Spleen (tissue), 11 donors: Measurements from ENCODE around the gene SACM1L. TPM values are rescaled to one million over a fixed set of nuclear protein-coding genes. Genes with fewer than 3 reads are reported as not detected.

ENCODE experiments used
- DNase-seq: peaks from one replicate; pipeline ENCODE4 v3.0.0-alpha.2; 2020
- H3K27ac ChIP-seq, 8 donors: fragments of 200-600 bp; sonication (generic) in 7 of 8; 1 replicate in 4 of 8; 2 replicates in 4 of 8; pipeline versions ENCODE4 v1.5.0 to v1.8.0; 2016 to 2021; ENCODE audit warnings: inconsistent platforms in 4 of 8, mild to moderate bottlenecking in 4 of 8, moderate library complexity in 1 of 8
- H3K27me3 ChIP-seq, 7 donors: fragments of 200-600 bp; sonication (generic) in 6 of 7; replicated peaks in 1 of 7; 1 replicate in 4 of 7; 2 replicates in 3 of 7; pipeline versions ENCODE4 v1.5.0 to v1.8.0; 2016 to 2021; ENCODE audit warnings: inconsistent platforms in 3 of 7, mild to moderate bottlenecking in 1 of 7
- H3K36me3 ChIP-seq, 6 donors: fragments of 200-600 bp; sonication (generic) in 5 of 6; 1 replicate in 4 of 6; 2 replicates in 2 of 6; pipeline versions ENCODE4 v1.5.0 to v1.8.0; 2016 to 2021; ENCODE audit warnings: inconsistent platforms in 2 of 6
- H3K4me1 ChIP-seq, 6 donors: fragments of 200-600 bp; sonication (generic) in 5 of 6; 1 replicate in 3 of 6; 2 replicates in 3 of 6; pipeline versions ENCODE4 v1.5.0 to v1.8.0; 2016 to 2021; ENCODE audit warnings: inconsistent platforms in 3 of 6
- H3K4me3 ChIP-seq, 8 donors: fragments of 200-600 bp; sonication (generic) in 7 of 8; 1 replicate in 4 of 8; 2 replicates in 4 of 8; pipeline versions ENCODE4 v1.5.0 to v1.8.0; 2016 to 2021; ENCODE audit warnings: inconsistent platforms in 4 of 8, mild to moderate bottlenecking in 4 of 8, moderate library complexity in 2 of 8
- H3K9me3 ChIP-seq, 8 donors: fragments of 200-600 bp; sonication (generic) in 7 of 8; 1 replicate in 4 of 8; 2 replicates in 4 of 8; pipeline versions ENCODE4 v1.5.0 to v1.8.0; 2016 to 2021; ENCODE audit warnings: inconsistent platforms in 4 of 8
- CTCF ChIP-seq, 11 experiments: fragments of 200-600 bp in 7 of 11; fragments of 450-650 bp in 4 of 11; sonication (generic) in 4 of 11; IDR thresholded peaks in 8 of 11; conservative IDR thresholded peaks in 3 of 11; 1 replicate in 7 of 11; 2 replicates in 4 of 11; pipeline versions ENCODE4 v1.4.0 to v1.8.0; 2016 to 2021; ENCODE audit warnings: antibody characterized with exemption in 11 of 11, inconsistent platforms in 4 of 11, mild to moderate bottlenecking in 1 of 11
- POLR2A ChIP-seq, 3 donors: fragments of 450-650 bp; IDR thresholded peaks; one replicate each; pipeline ENCODE4 v1.5.1; 2017; ENCODE audit warnings: antibody characterized with exemption in 3 of 3, mild to moderate bottlenecking in 1 of 3
- POLR2AphosphoS5 ChIP-seq, 3 donors: sonication (generic); formaldehyde crosslinking; IDR thresholded peaks; one replicate each; pipeline ENCODE4 v1.5.1; 2017; ENCODE audit warnings: antibody characterized with exemption in 3 of 3
- WGBS, 5 donors: extraction: QIAGEN DNeasy Blood & Tissue Kit in 3 of 5; methylation state at CpG; one replicate each; pipeline versions ENCODE4 v1.1.5 to v1.1.7; 2013 to 2018; 5-methylcytosine and 5-hydroxymethylcytosine counted together
- intact Hi-C: fragments of 100-400 bp; cut with DNase I; formaldehyde crosslinking; loops from one replicate; pipeline ENCODE4 v1.15.0; 2023; ENCODE audit warnings: low total_unique reads
- polyA plus RNA-seq, 3 donors: library from polyadenylated mRNA; stranded (reverse); fragments of 200-250 nt; gene quantifications; one replicate each; pipeline ENCODE4 v1.2.1, GENCODE V29; 2013
- total RNA-seq, 7 donors: library from RNA; depleted of rRNA in 3 of 7; stranded (reverse); fragments of >200 nt in 3 of 7; fragmentation: NEBNext Ultra II Directional in 4 of 7; extraction: Animal tissue kit (Norgen Biotek cat#: 25700) in 4 of 7; gene quantifications; one replicate each; pipeline versions ENCODE4 v1.1.0 to v1.2.1, GENCODE V29; 2016 to 2021
- donor health status: healthy with polysubstance abuse.
- donor health status: DM: no; HTN: no; CAD: no; lungs with moderate emphysema.
- donor health status: DM: no; HTN: no; CAD: no.
- donor health status: Bipolar disorder and iron deficiency.
- donor health status: healthy.
- donor health status: DM: no; HTN: no; CAD: no.
- donor health status: DM: yes; HTN: yes; CAD: no.

The SACM1L gene
- total and polyA plus RNA-seq, 10 donors, result 21.0 to 93.7 (median 57.2) TPM

- TF ChIP-seq POLR2AphosphoS5 (IDR thresholded peaks at IDR 0.05), result no peak
- no peak for TF ChIP-seq POLR2A (IDR thresholded peaks at IDR 0.05)
- no peak for TF ChIP-seq CTCF (IDR thresholded peaks at IDR 0.05 in 8 of 11, conservative IDR thresholded peaks at IDR 0.05 in 3 of 11)
- Histone ChIP-seq H3K27me3 (peaks cover 0 to 16% (median 0%) of the 10 kb centered on the region in 7 donors), H3K27ac (no peak overlapping the region), H3K4me1 (peaks cover 0 to 8% (median 4%) of the 10 kb centered on the region in 6 donors), H3K9me3 (peaks cover 0 to 11% (median 4%) of the 10 kb centered on the region in 8 donors), H3K36me3 (no peaks in the 10 kb centered on the region), H3K4me3 (no peak overlapping the region)
- 87 to 95% (median 93%) methylated on average over 5 of the region's 5 CpGs for whole genome bisulfite sequencing, 5 donors
- intact Hi-C loops, result loop anchor here (10.0 kb wide), 1 partner anchor 312 kb away; no protein-coding TSS in a partner anchor
- no peak for DNase-seq
Observed at GRCh38 chr3:45763303-45763675, 74.1 kb downstream of the SACM1L start.

- TF ChIP-seq POLR2A (IDR thresholded peaks at IDR 0.05) (no peak), CTCF (IDR thresholded peaks at IDR 0.05 in 8 of 11, conservative IDR thresholded peaks at IDR 0.05 in 3 of 11) (no peak), POLR2AphosphoS5 (IDR thresholded peaks at IDR 0.05) (no peak)
- Histone ChIP-seq H3K9me3 (peaks cover 0 to 11% (median 4%) of the 10 kb centered on the region in 8 donors), H3K27me3 (peaks cover 0 to 8% (median 0%) of the 10 kb centered on the region in 7 donors), H3K36me3 (no peaks in the 10 kb centered on the region), H3K4me1 (peaks cover 0 to 8% (median 4%) of the 10 kb centered on the region in 6 donors), H3K27ac (no peak overlapping the region), H3K4me3 (no peak overlapping the region)
- intact Hi-C loops, result loop anchor here (10.0 kb wide), 1 partner anchor 309 kb away; no protein-coding TSS in a partner anchor
- DNase-seq, result no peak
- 81 to 94% (median 89%) methylated on average over 7 to 9 of the region's 9 CpGs for WGBS, 5 donors
Observed at GRCh38 chr3:45765266-45765851, 76.2 kb downstream of the SACM1L start.

- TF ChIP-seq POLR2A (IDR thresholded peaks at IDR 0.05) (no peak), POLR2AphosphoS5 (IDR thresholded peaks at IDR 0.05) (no peak), CTCF (IDR thresholded peaks at IDR 0.05 in 8 of 11, conservative IDR thresholded peaks at IDR 0.05 in 3 of 11) (no peak)
- DNase-seq, result no peak
- no peak overlapping the region for H3K27ac ChIP-seq
- H3K9me3 ChIP-seq, result peaks cover 0 to 11% (median 4%) of the 10 kb centered on the region in 8 donors
- H3K27me3 ChIP-seq, result peaks cover 0 to 5% (median 0%) of the 10 kb centered on the region in 7 donors
- intact Hi-C loops, result loop anchor here (10.0 kb wide), 1 partner anchor 309 kb away; no protein-coding TSS in a partner anchor
- peaks cover 0 to 7% (median 4%) of the 10 kb centered on the region in 6 donors for H3K4me1 ChIP-seq
- no peak overlapping the region for H3K4me3 ChIP-seq
- H3K36me3 ChIP-seq, result no peaks in the 10 kb centered on the region
- WGBS, 5 donors, result 85 to 88% (median 87%) methylated on average over 8 of the region's 8 CpGs
Observed at GRCh38 chr3:45765958-45766357, 76.8 kb downstream of the SACM1L start.

GRCh38 chr3:45771166-45771775 lies 82.1 kb downstream of the SACM1L start:
- Histone ChIP-seq H3K4me1 (no peaks in the 10 kb centered on the region), H3K9me3 (peaks cover 0 to 11% (median 4%) of the 10 kb centered on the region in 8 donors), H3K27me3 (no peaks in the 10 kb centered on the region), H3K4me3 (no peak overlapping the region), H3K36me3 (no peaks in the 10 kb centered on the region), H3K27ac (no peak overlapping the region)
- WGBS, 5 donors, result 94 to 98% (median 96%) methylated on average over 8 to 9 of the region's 9 CpGs
- intact Hi-C loops, result no loop called here
- TF ChIP-seq CTCF (IDR thresholded peaks at IDR 0.05 in 8 of 11, conservative IDR thresholded peaks at IDR 0.05 in 3 of 11) (no peak), POLR2AphosphoS5 (IDR thresholded peaks at IDR 0.05) (no peak), POLR2A (IDR thresholded peaks at IDR 0.05) (no peak)
- no peak for DNase-seq
